HG02852 (cell line): ENCODE results near the gene TAB2.
A peak's percentile ranks its signal among the peaks of the same experiment; 100 is the strongest.
"Not testable (repeated sequence)": the region's sequence is repeated elsewhere in the genome, so short reads cannot be mapped to it uniquely, and the experiment has no call there.

ENCODE experiments used
- ATAC-seq: cut with Tn5 transposase; IDR thresholded peaks from one replicate; pipeline ENCODE4 v1.9.1; 2021; ENCODE audit warnings: mild to moderate bottlenecking, moderate library complexity; ENCODE audit not compliant: unreplicated experiment

TAB2 gene

DNA sequence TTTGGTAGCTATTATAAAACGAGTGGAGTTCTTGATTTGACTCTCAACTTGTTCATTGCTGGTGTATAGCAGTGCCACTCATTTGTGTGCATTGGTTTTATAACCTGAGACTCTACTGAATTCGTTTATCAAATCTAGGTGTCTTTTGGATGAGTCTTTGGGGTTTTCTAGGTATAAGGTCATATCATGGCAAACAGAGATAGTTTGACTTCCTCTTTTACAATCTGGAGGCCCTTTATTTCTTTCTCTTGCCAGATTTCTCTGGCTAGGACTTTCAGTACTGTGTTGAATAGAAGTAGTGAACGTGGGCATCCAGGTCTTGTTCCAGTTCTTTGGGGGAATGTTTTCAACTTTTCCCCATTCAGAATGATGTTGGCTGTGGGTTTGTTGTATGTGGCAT is 121.3 kb downstream of the TAB2 start:
- ATAC-seq: peak; percentile 81

GRCh38 chr6:149439626-149440025 is 122.1 kb downstream of the TAB2 start:
- ATAC-seq: no peak

DNA sequence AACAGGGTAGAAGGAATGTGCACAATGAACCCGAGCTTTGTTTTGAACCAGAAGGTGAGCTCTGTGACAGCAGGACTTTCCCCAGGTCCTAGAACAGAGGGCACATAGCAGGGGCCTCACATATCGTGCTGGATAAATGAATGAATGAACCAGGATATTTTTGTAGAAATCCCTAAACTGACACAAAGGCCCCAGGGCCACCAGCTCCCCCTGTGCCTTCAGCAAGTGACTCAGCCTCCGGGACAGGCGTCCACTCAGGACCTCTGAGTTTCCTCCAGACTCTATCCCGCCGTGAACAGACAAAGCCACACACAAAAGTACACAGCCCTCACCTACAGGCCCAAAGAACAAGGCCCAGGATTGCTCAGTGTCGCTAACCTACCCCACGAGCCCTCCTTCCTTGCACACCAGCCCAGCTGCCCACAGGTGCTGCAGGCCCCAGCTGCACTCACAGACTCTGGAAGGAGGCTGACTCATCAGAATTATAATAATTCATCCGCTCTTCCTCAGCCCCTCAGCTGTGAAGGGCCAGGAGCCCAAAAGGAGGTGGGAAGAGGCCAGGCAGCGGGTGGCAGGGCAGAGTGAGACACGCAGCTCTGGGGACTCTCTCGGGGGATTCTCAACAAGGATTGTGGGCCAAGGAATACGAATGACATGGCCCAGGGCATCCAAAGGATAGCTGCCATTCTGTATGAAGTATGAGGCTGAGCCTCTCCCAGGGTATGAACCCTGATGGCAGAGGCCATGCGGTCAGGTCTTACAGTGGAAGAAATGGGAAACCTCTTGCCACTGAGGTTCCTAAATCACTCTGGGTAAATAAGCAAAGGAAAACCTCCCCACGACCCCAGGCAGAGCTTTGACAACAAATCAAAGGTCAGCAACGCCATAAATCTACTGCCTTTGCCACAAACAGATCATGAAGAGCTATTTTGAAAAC is 123.5 kb downstream of the TAB2 start:
- no peak for ATAC-seq

- ATAC-seq: no peak
These were observed 124.2 kb downstream of the TAB2 start for GRCh38 chr6:149441740-149442139.

GRCh38 chr6:149443411-149444181 is 126.1 kb downstream of the TAB2 start:
- ATAC-seq: no peak

GRCh38 chr6:149444360-149445094 is 127.0 kb downstream of the TAB2 start:
- ATAC-seq: not testable (repeated sequence)

DNA sequence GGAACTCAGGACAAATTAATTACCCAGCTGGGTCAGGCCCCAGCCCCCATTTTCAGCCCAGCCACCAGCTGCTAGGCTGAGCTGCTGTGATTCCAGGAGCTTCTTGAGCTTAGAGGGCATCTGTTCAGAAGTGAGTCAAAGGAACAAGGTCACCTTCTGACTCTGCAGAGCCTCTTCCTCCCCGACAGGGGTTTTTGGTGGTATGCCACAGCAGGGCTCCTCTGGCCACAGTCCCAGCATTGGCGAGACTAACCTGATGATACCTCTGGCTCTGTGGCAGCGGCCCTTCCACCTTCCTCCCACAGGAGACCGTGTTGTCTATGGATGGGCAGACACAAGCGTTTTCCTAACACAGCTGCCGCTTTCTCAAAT is 127.6 kb downstream of the TAB2 start:
- no peak for ATAC-seq

GRCh38 chr6:149445573-149445972 is 128.1 kb downstream of the TAB2 start:
- no peak for ATAC-seq

DNA sequence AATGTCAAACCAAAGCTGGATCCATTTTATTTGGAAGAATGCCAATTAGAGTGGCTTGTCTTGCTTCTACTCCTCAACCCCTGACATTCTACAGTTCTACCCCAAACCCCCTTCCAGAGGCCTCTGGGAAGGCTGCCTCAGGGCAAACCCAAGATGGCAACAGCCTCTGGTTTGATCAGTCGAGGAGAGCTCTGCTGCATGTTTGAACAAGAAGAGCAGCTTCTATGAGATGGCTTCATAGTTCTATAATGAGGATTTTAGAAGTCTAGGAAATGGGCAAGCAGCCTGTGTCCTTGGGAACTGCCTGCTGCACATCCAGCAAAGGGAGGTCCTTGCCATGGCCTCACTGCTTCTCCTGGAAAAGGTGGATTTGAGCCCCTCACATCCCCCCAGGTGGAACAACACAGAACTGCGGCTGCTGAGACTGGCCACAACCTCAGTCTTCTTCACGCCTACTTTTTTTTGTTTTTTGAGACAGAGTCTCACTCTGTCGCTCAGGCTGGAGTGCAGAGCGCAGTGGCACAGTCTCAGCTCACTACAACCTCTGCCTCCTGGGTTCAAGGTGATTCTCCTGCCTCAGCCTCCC is 129.4 kb downstream of the TAB2 start:
- ATAC-seq: no peak

DNA sequence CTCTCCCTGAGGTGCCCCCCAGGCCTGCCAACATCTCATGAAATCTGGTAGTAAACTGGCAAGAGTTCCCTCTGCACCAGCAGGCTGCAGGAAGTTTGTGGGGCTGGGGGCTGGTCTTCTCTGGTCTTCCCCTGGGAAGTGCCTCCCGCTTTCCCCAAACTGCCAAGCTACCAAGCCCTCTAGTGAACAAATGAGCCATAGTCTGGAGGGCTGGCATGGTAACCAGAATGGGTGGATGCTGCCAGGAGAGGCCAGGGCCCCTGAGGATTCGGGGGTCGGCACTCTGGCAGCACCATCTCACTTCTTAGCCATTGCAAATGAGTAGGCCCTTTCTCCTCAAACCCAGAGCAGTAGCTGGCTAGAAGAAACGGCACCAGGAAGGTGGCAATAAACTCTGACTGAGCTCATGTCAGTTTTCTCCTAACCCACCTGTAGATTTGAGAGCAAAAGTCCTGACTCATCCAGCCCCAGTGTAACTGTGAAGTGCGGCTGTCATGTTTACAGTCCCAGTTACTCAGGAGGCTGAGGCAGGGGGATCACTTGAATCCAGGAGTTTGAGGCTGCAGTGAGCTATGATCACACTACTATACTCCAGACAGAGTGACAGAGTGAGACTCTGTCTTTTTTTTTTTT is 131.4 kb downstream of the TAB2 start:
- ATAC-seq: no peak

- no peak for ATAC-seq
These were observed 132.5 kb downstream of the TAB2 start for GRCh38 chr6:149449831-149450678.

DNA sequence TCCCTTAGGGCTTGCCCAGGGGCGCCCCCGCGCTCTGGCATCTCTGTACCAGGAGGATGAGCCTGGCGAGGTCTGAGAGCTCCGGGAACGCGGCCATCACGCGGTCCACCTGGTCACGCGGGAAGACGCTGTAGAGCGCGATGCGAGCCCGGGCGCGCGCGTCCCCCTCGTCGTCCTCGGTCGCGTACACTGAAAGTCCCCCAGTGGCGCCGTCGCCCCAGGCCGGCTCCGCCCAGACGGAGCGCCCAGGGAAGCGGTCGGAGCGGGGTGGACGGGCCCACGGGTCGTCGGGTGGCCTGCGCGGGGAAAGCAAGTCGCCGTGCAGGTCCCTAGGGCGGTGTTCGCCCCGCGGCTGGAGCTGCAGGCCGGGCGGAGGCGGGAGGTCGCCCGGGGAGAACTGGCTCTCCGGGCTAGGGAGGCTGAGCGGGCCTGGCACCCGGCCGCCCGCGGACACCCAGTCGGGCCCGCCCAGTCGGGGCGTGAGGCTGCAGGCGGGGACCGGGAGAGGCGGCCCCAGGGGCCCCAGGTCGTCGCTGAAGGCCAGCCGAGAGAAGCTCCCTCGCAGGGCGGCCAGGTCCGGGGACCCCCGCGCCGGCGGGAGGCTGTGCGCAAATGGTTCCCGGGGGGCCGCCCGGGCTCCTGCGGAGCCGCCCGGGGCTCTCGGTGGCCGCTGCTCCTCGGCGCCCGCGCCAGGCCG is 133.3 kb downstream of the TAB2 start:
- no peak for ATAC-seq

- ATAC-seq: no peak
These were observed 134.0 kb downstream of the TAB2 start for GRCh38 chr6:149451376-149452036.

DNA sequence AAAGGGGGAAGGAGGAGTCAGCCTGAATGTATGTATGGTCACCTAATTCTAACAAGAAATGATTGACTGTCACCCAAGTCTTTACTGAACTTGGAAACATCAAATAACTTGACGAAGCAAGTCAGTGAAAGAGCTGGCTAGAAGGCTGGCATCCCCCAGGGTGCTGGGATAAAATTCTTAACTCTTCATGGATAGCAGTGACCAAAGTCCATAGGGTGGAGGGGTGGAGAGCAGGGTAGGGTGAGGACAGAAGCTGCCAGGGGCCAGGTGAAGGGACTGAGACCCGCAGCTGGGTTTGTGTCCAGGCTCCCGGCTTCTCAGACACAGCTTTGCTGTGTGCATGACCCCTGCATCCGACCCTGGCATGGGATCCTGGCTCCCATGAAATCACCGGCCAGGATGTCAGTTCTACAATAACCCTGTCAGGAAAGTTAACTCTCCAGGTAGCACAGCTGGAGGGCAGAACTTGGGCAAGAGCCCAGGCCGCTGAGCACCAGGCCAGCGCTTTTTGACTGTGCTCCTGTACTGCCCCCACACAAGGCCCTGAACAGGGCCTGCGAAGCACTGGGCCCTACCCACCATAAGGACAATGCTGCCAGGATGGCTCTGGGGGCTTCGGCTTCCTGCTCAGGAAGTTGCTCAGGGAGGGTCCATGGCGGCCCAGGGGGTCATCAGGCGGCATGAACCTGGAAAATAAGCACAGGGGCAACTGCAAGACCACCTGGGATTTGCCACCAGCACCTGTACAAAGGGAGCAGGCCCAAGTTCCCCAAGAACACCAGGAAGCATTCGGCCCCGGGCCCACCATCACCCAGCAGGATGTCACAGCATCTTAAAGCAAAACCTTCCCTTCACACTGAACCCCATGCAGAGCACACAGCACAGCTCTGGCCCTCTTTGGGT is 134.8 kb downstream of the TAB2 start:
- ATAC-seq: no peak

DNA sequence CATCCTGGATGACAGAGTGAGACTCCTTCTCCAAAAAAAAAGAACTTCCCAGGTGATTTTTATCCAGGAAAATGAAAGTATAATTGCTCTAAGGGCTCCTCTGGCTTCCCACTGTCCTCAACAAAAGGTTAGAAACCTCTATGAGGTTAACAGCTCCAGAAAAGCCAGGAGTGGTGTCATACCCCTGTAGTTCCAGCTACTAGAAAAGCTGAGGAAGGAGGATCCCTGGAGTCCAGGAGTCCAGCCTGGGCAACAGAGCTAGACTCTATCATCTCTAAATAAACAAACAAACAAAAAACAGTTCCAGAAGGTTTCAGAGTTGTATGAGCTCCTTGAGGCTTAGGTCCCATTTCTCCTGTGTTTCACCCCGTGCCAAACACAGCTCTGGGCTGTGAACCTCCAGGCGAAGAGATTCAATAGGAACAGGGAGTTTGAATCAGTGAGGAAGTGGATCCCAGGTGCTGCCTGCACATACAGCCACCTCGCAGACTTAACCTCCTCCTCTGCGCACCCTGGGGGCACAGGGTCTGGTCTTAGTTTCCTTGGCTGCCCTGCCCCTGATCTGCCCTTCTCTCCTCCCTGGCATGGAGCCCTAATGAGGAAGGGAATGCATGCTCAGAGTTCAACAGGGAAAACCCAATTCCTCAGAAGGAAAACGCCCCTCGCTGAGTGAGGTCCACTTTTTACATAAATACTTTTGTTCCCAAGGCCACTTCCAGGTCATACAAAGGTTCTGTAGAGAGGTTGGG is 136.3 kb downstream of the TAB2 start:
- no peak for ATAC-seq

GRCh38 chr6:149454346-149454848 is 136.9 kb downstream of the TAB2 start:
- ATAC-seq: no peak
